Activated CD4-positive, alpha-beta memory T cell treated with anti-CD3 and anti-CD28 coated beads, Interleukin-2, amount 10 ng/mL, durations not matched to agents 7 days and 5 days (primary cell): ENCODE results near the gene TENM4. TPM values are rescaled to one million over a fixed set of nuclear protein-coding genes. Genes with fewer than 3 reads are reported as not detected.

ENCODE experiments used
- CTCF ChIA-PET: fragments of 350-600 bp; sonication (Branson Sonifier 250); formaldehyde crosslinking; loops from one replicate; lab custom pipeline; 2021; ENCODE audit warnings: antibody characterized with exemption, inconsistent platforms; lab: Charles Lee
- POLR2A ChIA-PET: fragments of 350-600 bp; sonication (Branson Sonifier 250); formaldehyde crosslinking; loops from one replicate; lab custom pipeline; 2021; ENCODE audit warnings: antibody characterized with exemption; lab: Charles Lee
- DNase-seq: peaks from one replicate; pipeline ENCODE4 v3.0.0-alpha.2; 2020
- H3K27ac Mint-ChIP-seq: one replicate; pipeline ENCODE4 v1.8.0; 2021; ENCODE audit warnings: mild to moderate bottlenecking, mixed read lengths
- H3K27me3 Mint-ChIP-seq: one replicate; pipeline ENCODE4 v1.8.0; 2021; ENCODE audit warnings: mixed read lengths
- H3K36me3 Mint-ChIP-seq: one replicate; pipeline ENCODE4 v1.8.0; 2021; ENCODE audit warnings: low read depth, mixed read lengths
- H3K4me1 Mint-ChIP-seq: one replicate; pipeline ENCODE4 v1.8.0; 2021; ENCODE audit warnings: mixed read lengths
- H3K4me3 Mint-ChIP-seq: one replicate; pipeline ENCODE4 v1.8.0; 2021; ENCODE audit warnings: mild to moderate bottlenecking, mixed read lengths
- H3K9me3 Mint-ChIP-seq: one replicate; pipeline ENCODE4 v1.8.0; 2021; ENCODE audit warnings: mixed read lengths
- total RNA-seq, 2 experiments: library from RNA; stranded (reverse); gene quantifications; one replicate each; pipeline ENCODE4 v1.2.3, GENCODE V29; 2021

Gene TENM4
- total RNA-seq, 2 experiments from 2014 or later: not detected

GRCh38 chr11:79406376-79406775 lies 34.5 kb downstream of the TENM4 start:
- ChIA-PET POLR2A (no interaction called here), CTCF (no interaction called here)
- no peak overlapping the region for H3K27ac Mint-ChIP-seq
- DNase-seq: no peak
- H3K27me3 Mint-ChIP-seq: no peaks in the 10 kb centered on the region
- H3K4me1 Mint-ChIP-seq: no peaks in the 10 kb centered on the region
- no peaks in the 10 kb centered on the region for H3K36me3 Mint-ChIP-seq
- no peak overlapping the region for H3K4me3 Mint-ChIP-seq
- H3K9me3 Mint-ChIP-seq: no peaks in the 10 kb centered on the region

DNA sequence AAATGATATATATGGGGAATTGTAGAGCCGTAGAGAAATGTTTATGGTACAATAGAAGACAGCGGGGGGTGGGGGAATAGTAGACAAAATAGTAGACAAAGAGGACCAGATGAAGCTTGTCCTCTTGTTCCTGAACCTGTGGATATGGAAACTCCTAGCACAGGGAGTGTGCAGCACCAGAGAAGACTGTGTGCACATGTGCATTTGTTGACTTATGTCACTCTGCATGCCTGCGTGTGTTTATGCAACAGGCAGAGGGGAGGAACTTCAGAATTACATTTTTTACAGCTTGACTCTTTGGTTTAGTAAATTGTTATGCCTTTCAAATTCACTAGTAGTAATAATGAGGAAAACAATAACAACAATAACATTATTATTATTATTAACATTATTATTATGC lies 36.0 kb downstream of the TENM4 start:
- no peak overlapping the region for H3K4me3 Mint-ChIP-seq
- no peaks in the 10 kb centered on the region for H3K36me3 Mint-ChIP-seq
- H3K4me1 Mint-ChIP-seq: no peaks in the 10 kb centered on the region
- H3K27ac Mint-ChIP-seq: no peak overlapping the region
- H3K27me3 Mint-ChIP-seq: no peaks in the 10 kb centered on the region
- ChIA-PET CTCF (no interaction called here), POLR2A (no interaction called here)
- no peaks in the 10 kb centered on the region for H3K9me3 Mint-ChIP-seq
- no peak for DNase-seq

- Mint-ChIP-seq H3K4me1 (no peaks in the 10 kb centered on the region), H3K9me3 (no peaks in the 10 kb centered on the region), H3K27me3 (no peaks in the 10 kb centered on the region), H3K36me3 (no peaks in the 10 kb centered on the region), H3K27ac (no peak overlapping the region), H3K4me3 (no peak overlapping the region)
- POLR2A ChIA-PET: no interaction called here
- DNase-seq: no peak
- CTCF ChIA-PET: no interaction called here
Measured at GRCh38 chr11:79404325-79404724, 36.5 kb downstream of the TENM4 start.

DNA sequence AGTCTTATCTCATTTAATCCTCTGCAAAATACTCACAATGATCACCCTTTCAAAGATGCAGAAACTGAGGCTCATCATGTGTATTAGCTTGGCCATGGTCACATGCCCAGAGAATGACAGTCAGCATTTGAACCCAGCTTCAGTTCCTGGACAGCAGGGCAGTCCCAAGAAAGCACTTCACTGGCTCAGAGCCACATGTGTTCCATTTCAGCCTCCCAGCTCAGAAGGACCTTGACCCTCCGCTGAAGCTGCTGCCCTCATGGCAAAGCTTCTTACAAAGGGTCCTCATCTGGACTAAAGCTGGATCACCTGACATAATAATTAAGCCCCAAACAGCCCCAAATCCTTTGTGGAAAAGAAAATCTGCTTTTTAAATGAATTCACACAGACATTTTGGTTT lies 37.0 kb downstream of the TENM4 start:
- POLR2A ChIA-PET: no interaction called here
- Mint-ChIP-seq H3K4me3 (no peak overlapping the region), H3K36me3 (no peaks in the 10 kb centered on the region), H3K27me3 (no peaks in the 10 kb centered on the region), H3K27ac (no peak overlapping the region), H3K4me1 (no peaks in the 10 kb centered on the region), H3K9me3 (no peaks in the 10 kb centered on the region)
- CTCF ChIA-PET: interaction anchor here (0.6 kb wide), 1 partner anchor 362 kb away, joined by 3 read pairs; no protein-coding TSS in a partner anchor
- no peak for DNase-seq

DNA sequence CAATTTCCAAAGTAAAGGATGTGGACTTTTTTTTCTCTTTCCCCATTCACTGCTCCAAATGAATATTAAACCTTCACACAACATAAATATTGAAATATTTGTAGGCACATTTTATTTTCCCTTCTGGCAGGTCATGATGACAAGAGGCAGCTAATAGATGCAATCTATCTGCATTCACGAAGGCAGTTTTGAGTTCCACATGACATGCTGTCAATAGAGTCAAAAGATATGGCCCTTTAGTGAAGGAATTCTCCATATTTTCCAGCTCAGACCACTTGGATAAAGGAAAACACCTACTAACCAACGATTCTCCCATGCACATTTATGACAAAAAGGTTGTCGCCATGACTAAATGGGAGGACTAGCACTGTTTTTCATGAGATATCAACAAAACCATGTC lies 37.9 kb downstream of the TENM4 start:
- Mint-ChIP-seq H3K4me1 (no peaks in the 10 kb centered on the region), H3K9me3 (no peaks in the 10 kb centered on the region), H3K27me3 (no peaks in the 10 kb centered on the region), H3K4me3 (no peak overlapping the region), H3K27ac (no peak overlapping the region), H3K36me3 (no peaks in the 10 kb centered on the region)
- POLR2A ChIA-PET: no interaction called here
- DNase-seq: no peak
- CTCF ChIA-PET: interaction anchor here (0.6 kb wide), 1 partner anchor 363 kb away, joined by 3 read pairs; no protein-coding TSS in a partner anchor

GRCh38 chr11:79400717-79401330 lies 40.0 kb downstream of the TENM4 start:
- DNase-seq: no peak
- H3K9me3 Mint-ChIP-seq: no peaks in the 10 kb centered on the region
- H3K27me3 Mint-ChIP-seq: no peaks in the 10 kb centered on the region
- CTCF ChIA-PET: interaction anchor here (0.9 to 1.2 kb wide), 2 partner anchors 13 to 97 kb away, joined by 3 read pairs; no protein-coding TSS in a partner anchor
- H3K36me3 Mint-ChIP-seq: no peaks in the 10 kb centered on the region
- POLR2A ChIA-PET: no interaction called here
- H3K4me1 Mint-ChIP-seq: no peaks in the 10 kb centered on the region
- no peak overlapping the region for H3K27ac Mint-ChIP-seq
- H3K4me3 Mint-ChIP-seq: no peak overlapping the region

DNA sequence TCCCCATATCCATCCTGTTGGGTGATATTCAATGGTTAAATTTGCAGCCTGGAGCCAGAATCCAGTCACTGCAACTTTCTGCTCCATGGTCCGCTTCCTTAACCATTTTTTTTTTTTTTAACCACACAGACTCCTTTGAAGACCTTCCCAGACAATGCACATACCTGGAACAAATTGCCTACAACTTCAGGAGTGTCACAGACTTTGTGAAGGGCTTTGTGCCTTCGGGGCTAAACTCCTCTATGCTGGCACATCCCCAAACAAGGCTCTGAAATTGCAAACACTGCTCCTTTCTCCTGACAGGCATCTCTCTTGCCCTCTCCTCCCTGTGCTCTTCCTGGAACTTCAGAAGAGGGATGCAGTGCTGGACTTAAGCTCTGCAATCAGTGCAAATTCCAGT lies 40.6 kb downstream of the TENM4 start:
- Mint-ChIP-seq H3K4me1 (no peaks in the 10 kb centered on the region), H3K27ac (no peak overlapping the region), H3K27me3 (no peaks in the 10 kb centered on the region), H3K36me3 (no peaks in the 10 kb centered on the region), H3K4me3 (no peak overlapping the region), H3K9me3 (no peaks in the 10 kb centered on the region)
- DNase-seq: no peak
- ChIA-PET POLR2A (no interaction called here), CTCF (interaction anchor here (0.9 to 1.2 kb wide), 2 partner anchors 13 to 98 kb away, joined by 3 read pairs; no protein-coding TSS in a partner anchor)

DNA sequence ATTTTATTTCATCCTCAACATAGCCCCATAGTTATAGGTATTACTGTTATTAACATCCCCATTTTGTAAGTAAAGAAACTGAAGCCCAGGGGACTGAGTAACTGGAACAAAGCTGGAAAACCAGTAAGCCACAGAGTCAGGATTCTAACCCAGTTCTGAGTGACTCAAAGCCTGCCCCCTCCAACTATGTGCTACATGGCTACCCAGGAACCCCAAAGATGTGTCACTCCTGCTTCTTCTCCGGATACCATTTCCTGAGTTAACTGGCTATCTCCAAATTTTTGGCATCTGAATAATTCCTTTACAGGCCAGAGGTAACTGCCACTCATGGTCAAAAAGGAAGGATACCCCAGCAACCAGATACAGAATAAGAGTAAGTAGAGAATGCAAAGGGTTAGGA lies 43.6 kb downstream of the TENM4 start:
- Mint-ChIP-seq H3K27ac (no peak overlapping the region), H3K9me3 (no peaks in the 10 kb centered on the region), H3K4me1 (no peaks in the 10 kb centered on the region), H3K36me3 (no peaks in the 10 kb centered on the region), H3K27me3 (no peaks in the 10 kb centered on the region), H3K4me3 (no peak overlapping the region)
- DNase-seq: no peak
- ChIA-PET POLR2A (no interaction called here), CTCF (no interaction called here)

- no peaks in the 10 kb centered on the region for H3K36me3 Mint-ChIP-seq
- H3K4me3 Mint-ChIP-seq: no peak overlapping the region
- POLR2A ChIA-PET: no interaction called here
- H3K27ac Mint-ChIP-seq: no peak overlapping the region
- CTCF ChIA-PET: no interaction called here
- H3K9me3 Mint-ChIP-seq: no peaks in the 10 kb centered on the region
- H3K27me3 Mint-ChIP-seq: no peaks in the 10 kb centered on the region
- H3K4me1 Mint-ChIP-seq: no peaks in the 10 kb centered on the region
- DNase-seq: no peak
Measured at GRCh38 chr11:79396674-79397073, 44.2 kb downstream of the TENM4 start.

DNA sequence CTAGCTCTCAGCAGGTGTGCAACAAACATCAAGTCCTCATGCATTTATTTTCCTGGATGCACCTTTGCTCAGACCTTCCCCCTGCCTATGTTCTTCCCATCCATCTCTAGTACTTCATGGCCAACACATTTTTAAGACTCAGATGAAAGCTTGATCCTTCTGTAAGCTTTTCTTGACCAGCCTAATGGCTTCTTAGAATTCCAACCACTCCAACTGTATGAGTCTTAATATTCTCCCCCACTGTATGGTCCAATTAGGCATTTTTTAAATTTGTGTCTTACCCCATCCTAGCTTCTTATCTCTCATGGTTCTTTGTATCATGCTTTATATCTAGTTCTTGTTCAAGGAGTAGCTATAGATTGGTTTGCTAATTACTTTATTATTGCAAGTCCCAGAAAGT lies 44.8 kb downstream of the TENM4 start:
- ChIA-PET POLR2A (no interaction called here), CTCF (no interaction called here)
- DNase-seq: no peak
- Mint-ChIP-seq H3K27ac (no peak overlapping the region), H3K4me3 (no peak overlapping the region), H3K9me3 (no peaks in the 10 kb centered on the region), H3K36me3 (no peaks in the 10 kb centered on the region), H3K4me1 (no peaks in the 10 kb centered on the region), H3K27me3 (no peaks in the 10 kb centered on the region)

GRCh38 chr11:79393362-79394043 lies 47.3 kb downstream of the TENM4 start:
- Mint-ChIP-seq H3K4me1 (no peaks in the 10 kb centered on the region), H3K9me3 (no peaks in the 10 kb centered on the region), H3K27ac (no peak overlapping the region), H3K27me3 (no peaks in the 10 kb centered on the region), H3K4me3 (no peak overlapping the region), H3K36me3 (no peaks in the 10 kb centered on the region)
- DNase-seq: no peak
- POLR2A ChIA-PET: no interaction called here
- CTCF ChIA-PET: no interaction called here

- no peaks in the 10 kb centered on the region for H3K4me1 Mint-ChIP-seq
- CTCF ChIA-PET: no interaction called here
- no peaks in the 10 kb centered on the region for H3K9me3 Mint-ChIP-seq
- no peaks in the 10 kb centered on the region for H3K36me3 Mint-ChIP-seq
- no peak overlapping the region for H3K4me3 Mint-ChIP-seq
- no peaks in the 10 kb centered on the region for H3K27me3 Mint-ChIP-seq
- no peak for DNase-seq
- no peak overlapping the region for H3K27ac Mint-ChIP-seq
- POLR2A ChIA-PET: no interaction called here
Measured at GRCh38 chr11:79392161-79392560, 48.7 kb downstream of the TENM4 start.

- H3K27ac Mint-ChIP-seq: no peak overlapping the region
- no peak overlapping the region for H3K4me3 Mint-ChIP-seq
- no peaks in the 10 kb centered on the region for H3K27me3 Mint-ChIP-seq
- CTCF ChIA-PET: no interaction called here
- DNase-seq: no peak
- H3K4me1 Mint-ChIP-seq: no peaks in the 10 kb centered on the region
- no peaks in the 10 kb centered on the region for H3K9me3 Mint-ChIP-seq
- H3K36me3 Mint-ChIP-seq: no peaks in the 10 kb centered on the region
- POLR2A ChIA-PET: no interaction called here
Measured at GRCh38 chr11:79390923-79391322, 49.9 kb downstream of the TENM4 start.

DNA sequence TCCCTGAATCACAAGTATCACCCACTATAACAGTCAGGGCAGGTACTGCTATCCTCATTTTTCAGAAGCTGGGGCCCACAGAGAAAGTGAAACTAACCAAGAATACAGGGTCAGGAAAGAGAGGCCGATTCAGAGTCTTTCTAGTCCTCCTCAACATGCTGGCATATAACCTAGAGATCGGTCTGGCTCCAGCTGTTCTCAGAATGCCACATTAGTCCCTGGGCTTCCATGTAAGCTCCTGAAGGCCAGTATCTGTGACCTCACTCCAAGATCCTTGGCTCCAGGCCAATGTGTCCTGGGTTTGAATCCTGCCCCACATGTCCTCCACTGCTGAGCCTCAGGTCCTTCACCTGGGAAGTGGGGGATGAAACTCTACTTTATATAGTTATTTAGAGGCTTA lies 50.4 kb downstream of the TENM4 start:
- Mint-ChIP-seq H3K4me1 (no peaks in the 10 kb centered on the region), H3K4me3 (no peak overlapping the region), H3K36me3 (no peaks in the 10 kb centered on the region), H3K27ac (no peak overlapping the region), H3K9me3 (no peaks in the 10 kb centered on the region), H3K27me3 (no peaks in the 10 kb centered on the region)
- POLR2A ChIA-PET: no interaction called here
- CTCF ChIA-PET: no interaction called here
- DNase-seq: no peak
